Adrenal gland (tissue), 5 donors: Measurements from ENCODE around the gene WDR38.

Source experiments
- CTCF ChIP-seq, 6 experiments: fragments of 450-650 bp in 4 of 6; fragments of 200-600 bp in 2 of 6; sonication (generic) in 1 of 6; IDR thresholded peaks; 1 replicate in 5 of 6; 2 replicates in 1 of 6; pipeline versions ENCODE4 v1.5.1 to v1.8.0; 2016 to 2021; ENCODE audit warnings: antibody characterized with exemption in 6 of 6, mild to moderate bottlenecking in 2 of 6, moderate library complexity in 1 of 6
- POLR2A ChIP-seq, 2 donors: fragments of 450-650 bp; IDR thresholded peaks; one replicate each; pipeline ENCODE4 v1.6.1; 2017; ENCODE audit warnings: antibody characterized with exemption in 2 of 2, mild to moderate bottlenecking in 2 of 2, moderate library complexity in 1 of 2
- donor health status: DM: no; HTN: no; CAD: no.

GRCh38 chr9:124879226-124879625 is 26.0 kb downstream of the WDR38 start:
- TF ChIP-seq CTCF (IDR thresholded peaks at IDR 0.05) (no peak), POLR2A (IDR thresholded peaks at IDR 0.05) (no peak)
